HL-60/S4 treated with phorbol 12-myristate 13-acetate at 8.2 ng/mL for 4 days and 3 days (cell line): Measurements from ENCODE around the gene LHFPL6.

Experiments
- in situ Hi-C: fragments of 300-500 bp; cut with MboI; formaldehyde crosslinking; loops from 2 replicates; pipeline ENCODE4 v1.15.0; 2022; ENCODE audit warnings: low sequenced_read_pairs

Gene LHFPL6

GRCh38 chr13:39419068-39419467 is 183.9 kb downstream of the LHFPL6 start:
- in situ Hi-C loops: no loop called here

GRCh38 chr13:39418424-39418823 is 184.6 kb downstream of the LHFPL6 start:
- in situ Hi-C loops: no loop called here

- in situ Hi-C loops: no loop called here
These were observed 185.3 kb downstream of the LHFPL6 start for GRCh38 chr13:39417643-39418042.

GRCh38 chr13:39417131-39417530 is 185.9 kb downstream of the LHFPL6 start:
- in situ Hi-C loops: no loop called here

- in situ Hi-C loops: no loop called here
These were observed 187.8 kb downstream of the LHFPL6 start for GRCh38 chr13:39415008-39415802.

- in situ Hi-C loops: no loop called here
These were observed 188.7 kb downstream of the LHFPL6 start for GRCh38 chr13:39414339-39414738.

GRCh38 chr13:39411511-39411910 is 191.5 kb downstream of the LHFPL6 start:
- in situ Hi-C loops: no loop called here

DNA sequence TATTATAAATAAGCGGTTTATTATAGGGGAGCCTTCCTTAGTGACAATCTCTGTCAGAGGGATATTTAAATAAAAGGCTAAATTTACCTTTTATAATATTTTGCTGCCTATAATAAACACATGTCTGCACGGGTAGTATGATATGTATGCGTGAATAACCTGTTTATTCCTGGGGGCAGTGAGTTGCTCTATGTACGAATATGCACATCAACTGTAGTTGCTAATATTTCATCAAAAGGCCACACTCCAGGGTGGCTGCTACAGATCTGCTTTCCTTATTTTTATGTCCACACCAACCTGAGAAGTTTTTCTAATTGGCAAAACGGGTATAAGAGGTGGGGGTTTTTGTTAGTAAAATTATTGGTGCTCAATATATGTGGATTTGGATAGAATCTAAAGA is 192.0 kb downstream of the LHFPL6 start:
- in situ Hi-C loops: no loop called here

DNA sequence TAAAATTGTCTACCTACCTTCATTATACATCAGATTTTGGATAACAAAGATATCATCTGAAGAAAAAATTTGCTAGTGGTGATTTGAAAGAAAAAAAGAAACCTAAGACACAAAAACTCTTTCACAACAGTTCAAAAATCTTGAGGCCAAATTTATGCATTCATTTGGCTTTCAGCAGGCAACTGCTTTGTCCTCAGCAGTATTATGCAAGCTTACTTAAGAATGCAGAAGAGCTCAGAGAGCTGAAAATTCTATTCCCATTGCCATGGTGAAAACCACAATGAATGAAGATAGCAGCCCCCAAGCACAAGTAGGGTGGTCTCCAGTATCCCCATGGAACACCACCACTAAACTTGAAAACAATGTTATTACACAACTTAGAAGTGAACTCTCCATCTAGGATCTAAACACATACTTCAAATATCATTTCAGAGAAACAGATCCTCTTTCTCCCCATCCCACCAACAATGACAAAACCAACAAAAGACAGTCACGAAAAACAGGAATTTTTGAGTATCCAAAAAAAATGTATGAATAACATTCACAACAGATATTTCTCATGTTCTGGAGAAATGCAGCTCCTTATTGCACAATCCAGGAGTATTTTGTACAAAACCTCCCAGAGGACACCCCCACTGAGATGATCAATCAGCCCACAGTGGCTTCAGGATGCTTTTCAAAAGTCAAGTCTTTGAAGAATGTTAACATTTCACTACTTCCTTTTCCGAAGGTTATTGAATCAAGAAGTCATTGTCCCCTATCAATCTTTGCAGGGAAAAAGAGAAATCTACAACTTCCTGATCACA is 192.7 kb downstream of the LHFPL6 start:
- in situ Hi-C loops: no loop called here

GRCh38 chr13:39408512-39408911 is 194.5 kb downstream of the LHFPL6 start:
- in situ Hi-C loops: no loop called here

GRCh38 chr13:39407786-39408185 is 195.2 kb downstream of the LHFPL6 start:
- in situ Hi-C loops: no loop called here

- in situ Hi-C loops: no loop called here
These were observed 195.9 kb downstream of the LHFPL6 start for GRCh38 chr13:39407138-39407537.

DNA sequence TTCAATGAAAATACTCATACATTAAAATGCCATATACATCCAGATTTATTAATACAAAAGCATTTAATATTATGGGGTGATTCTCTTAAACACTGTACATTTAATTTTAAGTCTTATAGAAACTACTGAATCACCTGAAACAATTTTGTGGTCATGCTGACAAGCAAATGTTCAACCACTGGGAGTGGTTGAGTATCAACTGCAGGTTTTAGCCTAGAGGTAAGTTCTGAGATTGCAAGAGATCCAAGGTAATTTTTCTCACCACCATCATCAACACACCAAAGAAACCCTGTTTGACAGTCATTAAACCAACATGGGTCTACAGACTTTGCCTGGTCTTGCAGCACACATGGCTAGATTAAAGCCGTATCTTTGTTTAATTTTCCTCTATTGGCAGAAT is 196.3 kb downstream of the LHFPL6 start:
- in situ Hi-C loops: no loop called here

DNA sequence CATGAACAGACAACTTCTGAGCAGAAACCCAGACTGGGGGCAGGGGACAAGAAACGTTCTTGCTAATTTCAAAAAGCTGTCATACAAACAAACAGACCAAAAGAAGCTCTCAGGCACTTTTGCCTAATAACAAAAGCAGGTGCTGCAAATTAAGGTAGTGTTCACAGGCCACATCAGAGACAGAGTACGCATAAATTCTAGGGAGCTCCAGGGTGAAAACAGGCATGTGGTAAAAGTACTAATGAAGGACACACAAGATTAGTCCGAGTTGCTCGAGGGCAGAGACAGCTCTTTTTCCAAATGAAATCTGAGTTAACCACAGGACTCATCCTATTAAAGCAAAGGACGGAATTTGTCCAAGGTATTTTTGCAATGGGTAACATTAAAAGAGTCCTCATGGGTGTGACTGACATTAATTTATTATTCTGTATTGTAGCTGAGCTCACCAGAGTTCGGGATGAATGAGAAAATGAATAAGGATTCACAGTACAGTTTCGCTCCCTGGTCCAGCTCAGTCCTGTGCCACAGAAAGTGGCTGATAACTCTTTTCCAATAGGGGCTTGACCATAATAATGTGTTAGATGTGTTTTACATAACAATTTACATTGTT is 197.3 kb downstream of the LHFPL6 start:
- in situ Hi-C loops: no loop called here

GRCh38 chr13:39405107-39405506 is 197.9 kb downstream of the LHFPL6 start:
- in situ Hi-C loops: no loop called here

GRCh38 chr13:39403106-39403505 is 199.9 kb downstream of the LHFPL6 start:
- in situ Hi-C loops: no loop called here

DNA sequence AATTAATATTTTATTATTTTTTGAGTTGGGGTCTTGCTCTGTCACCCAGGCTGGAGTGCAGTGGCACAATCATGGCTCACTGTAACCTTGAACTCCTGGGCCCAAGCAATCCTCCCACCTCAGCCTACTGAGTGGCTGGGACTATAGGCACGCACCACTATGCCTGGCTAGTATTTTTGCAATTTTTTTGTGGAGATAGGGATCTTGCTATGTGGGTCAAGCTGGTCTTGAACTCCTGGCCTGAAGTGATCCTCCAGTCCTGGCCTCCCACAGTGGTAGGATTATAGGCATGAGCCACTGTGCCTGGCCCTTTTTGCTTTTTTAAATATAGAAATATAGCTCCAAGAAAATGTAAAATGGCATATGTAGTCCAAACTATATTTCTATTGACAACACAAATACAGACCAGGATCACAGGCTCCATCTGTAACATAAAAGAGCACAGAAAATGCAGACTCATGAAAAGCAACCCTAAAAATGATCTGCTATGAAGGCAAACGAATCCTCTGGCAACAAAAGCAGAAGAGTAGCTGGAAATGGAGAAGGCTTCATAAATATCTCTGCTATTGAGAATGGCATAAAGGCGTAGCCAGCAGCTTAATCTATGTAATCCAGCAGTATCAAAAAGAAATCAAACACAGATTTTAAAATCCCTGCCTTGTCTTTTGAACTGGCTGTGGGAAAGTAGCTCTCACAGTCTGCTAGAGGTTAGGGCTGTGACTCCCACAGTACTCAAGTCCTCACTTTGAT is 200.6 kb downstream of the LHFPL6 start:
- in situ Hi-C loops: no loop called here

GRCh38 chr13:39401756-39402155 is 201.2 kb downstream of the LHFPL6 start:
- in situ Hi-C loops: no loop called here

DNA sequence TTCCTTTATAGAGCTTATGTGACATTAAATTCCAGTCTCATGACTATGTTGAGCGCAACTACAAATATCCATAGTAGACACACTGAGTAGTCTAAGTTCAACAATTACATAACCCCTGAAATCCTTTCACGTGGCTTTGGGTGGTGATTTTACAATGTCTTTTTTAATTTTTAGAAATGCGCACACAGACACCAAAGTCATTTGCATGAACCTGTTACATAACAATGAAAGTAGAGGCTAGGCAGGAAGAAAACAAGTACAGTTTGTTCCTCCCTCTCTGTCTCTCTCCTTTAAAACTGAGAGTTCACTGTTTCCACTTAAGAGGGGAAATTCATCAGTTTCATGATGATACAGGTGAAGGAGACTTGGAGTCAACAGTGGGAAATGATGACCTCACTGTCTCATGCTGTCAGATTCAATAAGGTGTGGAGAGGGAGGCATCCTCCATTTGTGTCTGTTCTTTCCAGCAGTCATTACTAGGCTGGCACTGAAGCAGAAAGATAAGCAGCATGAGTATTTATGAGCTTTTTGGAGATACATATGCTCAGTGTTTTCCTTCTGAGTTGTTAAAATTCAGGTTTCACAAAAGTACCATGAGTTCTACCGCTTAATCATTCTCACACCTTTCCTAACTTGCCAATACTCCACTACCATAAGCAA is 201.8 kb downstream of the LHFPL6 start:
- in situ Hi-C loops: no loop called here

- in situ Hi-C loops: no loop called here
These were observed 203.9 kb downstream of the LHFPL6 start for GRCh38 chr13:39399102-39399501.

DNA sequence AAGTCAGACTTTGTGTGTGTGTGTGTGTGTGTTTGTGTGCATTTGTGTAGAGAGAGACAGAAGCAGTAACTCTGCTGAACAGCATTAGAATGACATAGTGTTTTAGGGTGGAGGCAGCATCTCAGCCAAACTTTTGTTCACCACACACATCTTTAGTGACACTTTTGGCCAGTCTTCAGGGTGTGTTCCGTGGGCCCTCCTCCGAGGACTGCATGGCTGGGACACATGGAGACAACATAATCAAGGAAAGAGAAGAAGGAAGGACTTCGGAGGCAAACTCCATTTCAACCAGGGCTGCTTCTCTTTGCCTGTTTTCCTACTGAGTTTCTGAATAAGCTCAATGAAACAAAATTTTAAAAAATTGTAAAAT is 205.1 kb downstream of the LHFPL6 start:
- in situ Hi-C loops: no loop called here
